Neuronal stem cell (in vitro differentiated cells): Measurements from ENCODE around the gene OLFML1.

Experiments
- DNase-seq: peaks from one replicate; pipeline ENCODE4 v3.0.0-alpha.2; 2013; ENCODE audit warnings: low spot score
- H2AFZ ChIP-seq: one replicate; pipeline ENCODE4 v1.6.1; 2013; ENCODE audit warnings: mild to moderate bottlenecking, low read length, inconsistent platforms
- H2AK5ac ChIP-seq: 2 replicates; pipeline ENCODE4 v1.6.1; 2013; ENCODE audit warnings: low read depth, mild to moderate bottlenecking, inconsistent platforms, low read length, moderate library complexity, mixed read lengths
- H2BK120ac ChIP-seq: 2 replicates; pipeline ENCODE4 v1.6.1; 2013; ENCODE audit warnings: low read depth, mild to moderate bottlenecking, inconsistent platforms, low read length, moderate library complexity, mixed read lengths
- H2BK12ac ChIP-seq: one replicate; pipeline ENCODE4 v1.6.1; 2013; ENCODE audit warnings: low read length, inconsistent platforms
- H2BK15ac ChIP-seq: 2 replicates; pipeline ENCODE4 v1.6.1; 2013; ENCODE audit warnings: mild to moderate bottlenecking, low read length, inconsistent platforms, mixed read lengths
- H2BK5ac ChIP-seq: one replicate; pipeline ENCODE4 v1.6.1; 2013; ENCODE audit warnings: inconsistent platforms, mild to moderate bottlenecking, low read length, moderate library complexity
- H3K14ac ChIP-seq: one replicate; pipeline ENCODE4 v1.6.1; 2013; ENCODE audit warnings: low read length, inconsistent platforms
- H3K18ac ChIP-seq: 2 replicates; pipeline ENCODE4 v1.6.1; 2013; ENCODE audit warnings: low read length, inconsistent platforms
- H3K23ac ChIP-seq: 2 replicates; pipeline ENCODE4 v1.6.1; 2013; ENCODE audit warnings: low read depth, mild to moderate bottlenecking, mixed read lengths, low read length, inconsistent platforms; ENCODE audit not compliant: poor library complexity
- H3K27ac ChIP-seq: replicated peaks from 3 replicates; pipeline ENCODE4 v1.5.1; 2013; ENCODE audit warnings: low read length, inconsistent platforms
- H3K27me3 ChIP-seq, 3 experiments: 2 replicates each; pipeline ENCODE4 v1.6.1; 2013; ENCODE audit warnings: low read length in 3 of 3, mild to moderate bottlenecking in 2 of 3, inconsistent platforms in 1 of 3, low read depth in 1 of 3, mixed read lengths in 1 of 3, moderate library complexity in 1 of 3; ENCODE audit not compliant: control insufficient read depth in 3 of 3, insufficient read depth in 3 of 3
- H3K36me3 ChIP-seq, 2 donors: replicated peaks in 1 of 2; 2 replicates each; pipeline ENCODE4 v1.6.1; 2013; ENCODE audit warnings: low read length in 2 of 2; ENCODE audit not compliant: control insufficient read depth in 2 of 2, insufficient read depth in 2 of 2
- H3K4ac ChIP-seq: 2 replicates; pipeline ENCODE4 v1.6.1; 2013; ENCODE audit warnings: inconsistent platforms, mild to moderate bottlenecking, low read length, moderate library complexity
- H3K4me1 ChIP-seq, 2 donors: 1 replicate in 1 of 2; 2 replicates in 1 of 2; pipeline ENCODE4 v1.6.1; 2013; ENCODE audit warnings: low read length in 2 of 2, low read depth in 1 of 2; ENCODE audit not compliant: control insufficient read depth in 2 of 2, insufficient read depth in 1 of 2
- H3K4me2 ChIP-seq: one replicate; pipeline ENCODE4 v1.6.1; 2013; ENCODE audit warnings: mild to moderate bottlenecking, low read length, inconsistent platforms; ENCODE audit not compliant: insufficient read depth, poor library complexity, severe bottlenecking
- H3K4me3 ChIP-seq, 2 donors: 2 replicates each; pipeline ENCODE4 v1.5.1; 2013; ENCODE audit warnings: low read length in 2 of 2, mild to moderate bottlenecking in 2 of 2, inconsistent platforms in 1 of 2, moderate library complexity in 1 of 2
- H3K79me1 ChIP-seq: one replicate; pipeline ENCODE4 v1.6.1; 2013; ENCODE audit warnings: low read depth, mild to moderate bottlenecking, inconsistent platforms, low read length, moderate library complexity
- H3K9ac ChIP-seq: one replicate; pipeline ENCODE4 v1.6.1; 2013; ENCODE audit warnings: mild to moderate bottlenecking, low read depth, low read length, inconsistent platforms; ENCODE audit not compliant: poor library complexity
- H3K9me3 ChIP-seq, 2 donors: replicated peaks in 1 of 2; 2 replicates each; pipeline versions ENCODE3 to v1.6.1; 2013; ENCODE audit warnings: low read length in 2 of 2, mild to moderate bottlenecking in 2 of 2, inconsistent platforms in 1 of 2, low read depth in 1 of 2, mixed read lengths in 1 of 2, moderate library complexity in 1 of 2; ENCODE audit not compliant: control insufficient read depth in 2 of 2, insufficient read depth in 1 of 2
- H4K8ac ChIP-seq: one replicate; pipeline ENCODE4 v1.6.1; 2013; ENCODE audit warnings: low read depth, mild to moderate bottlenecking, inconsistent platforms, low read length, moderate library complexity
- H4K91ac ChIP-seq: one replicate; pipeline ENCODE4 v1.6.1; 2013; ENCODE audit warnings: low read length, low read depth, mild to moderate bottlenecking, inconsistent platforms; ENCODE audit not compliant: poor library complexity
- WGBS, 2 donors: extraction: QIAGEN DNeasy Blood & Tissue Kit; methylation state at CpG; one replicate each; pipeline ENCODE4 v1.1.7; 2013; ENCODE audit warnings: missing lambda C conversion rate in 2 of 2, mixed read lengths in 1 of 2; ENCODE audit not compliant: insufficient read length in 2 of 2, insufficient replicate concordance in 1 of 2; ENCODE audit errors: extremely low coverage in 2 of 2; 5-methylcytosine and 5-hydroxymethylcytosine counted together

OLFML1 gene

DNA sequence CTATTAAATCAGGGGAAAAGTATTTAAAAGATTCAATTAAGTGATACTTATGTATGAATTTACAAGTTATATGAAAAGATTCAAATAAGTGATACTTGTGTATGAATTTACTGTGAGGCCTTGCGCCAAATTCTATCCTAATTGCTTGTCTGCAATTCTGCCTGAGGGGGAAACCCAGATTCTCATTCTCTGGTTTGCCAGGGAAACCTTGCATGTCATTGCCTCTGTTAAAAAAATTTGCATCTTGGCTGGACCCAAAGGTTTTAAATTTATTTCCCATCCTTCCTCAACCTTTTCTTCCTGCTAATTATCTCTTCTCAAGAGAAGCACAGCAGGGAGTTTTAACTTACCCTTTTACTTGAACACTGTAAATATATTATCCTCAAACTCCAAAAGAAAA lies 13.8 kb downstream of the OLFML1 start:
- Histone ChIP-seq H3K4me1 (no peaks in the 10 kb centered on the region), H2BK120ac (no peak overlapping the region), H4K91ac (no peak overlapping the region), H3K4me2 (no peak overlapping the region), H2AK5ac (no peak overlapping the region), H3K27me3 (peaks cover 0 to 4% (median 0%) of the 10 kb centered on the region in 3 experiments), H3K18ac (no peak overlapping the region), H3K9ac (no peak overlapping the region), H2BK15ac (no peak overlapping the region), H3K4me3 (no peak overlapping the region), H3K79me1 (no peaks in the 10 kb centered on the region), H2BK12ac (no peak overlapping the region), H2AFZ (no peak overlapping the region), H4K8ac (no peak overlapping the region), H2BK5ac (no peak overlapping the region), H3K36me3 (no peaks in the 10 kb centered on the region), H3K9me3 (no peaks in the 10 kb centered on the region), H3K4ac (no peak overlapping the region), H3K23ac (no peak overlapping the region), H3K27ac (no peak overlapping the region), H3K14ac (no peak overlapping the region)
- WGBS, 2 donors = no CpG with 5 or more reads among the region's 1 CpG
- no peak for DNase-seq

DNA sequence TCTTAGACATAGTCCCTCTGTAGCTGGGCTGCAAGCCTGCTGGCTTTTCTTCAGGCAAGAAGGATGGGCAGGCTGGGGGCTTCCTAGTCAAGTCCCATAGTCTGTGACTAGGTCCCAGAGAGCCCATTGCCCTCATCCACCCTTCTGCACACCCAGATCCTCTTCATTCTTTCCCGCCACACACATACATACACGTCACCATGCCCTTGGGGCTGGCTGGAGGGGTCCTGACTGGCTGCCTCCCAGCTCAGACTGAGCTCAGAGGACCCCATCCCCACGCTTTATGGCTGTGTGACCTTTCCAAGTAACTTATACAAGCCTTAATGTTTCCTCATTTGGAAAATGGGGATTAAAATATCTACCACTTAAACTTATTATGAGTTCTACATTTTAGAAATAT lies 14.9 kb downstream of the OLFML1 start:
- H3K27ac ChIP-seq = no peak overlapping the region
- H2BK120ac ChIP-seq = no peak overlapping the region
- H2BK5ac ChIP-seq = no peak overlapping the region
- no peak overlapping the region for H2AK5ac ChIP-seq
- no peaks in the 10 kb centered on the region for H3K36me3 ChIP-seq
- H3K9me3 ChIP-seq = no peaks in the 10 kb centered on the region
- H3K4me1 ChIP-seq = no peaks in the 10 kb centered on the region
- WGBS, 2 donors = no CpG with 5 or more reads among the region's 3 CpGs
- H3K79me1 ChIP-seq = no peaks in the 10 kb centered on the region
- H3K9ac ChIP-seq = no peak overlapping the region
- no peaks in the 10 kb centered on the region for H3K27me3 ChIP-seq
- H3K18ac ChIP-seq = no peak overlapping the region
- no peak overlapping the region for H3K23ac ChIP-seq
- H2BK12ac ChIP-seq = no peak overlapping the region
- H4K8ac ChIP-seq = no peak overlapping the region
- no peak overlapping the region for H3K4ac ChIP-seq
- no peak overlapping the region for H3K4me2 ChIP-seq
- no peak overlapping the region for H3K14ac ChIP-seq
- no peak overlapping the region for H3K4me3 ChIP-seq
- no peak for DNase-seq
- H2BK15ac ChIP-seq = no peak overlapping the region
- H2AFZ ChIP-seq = no peak overlapping the region
- H4K91ac ChIP-seq = no peak overlapping the region

DNA sequence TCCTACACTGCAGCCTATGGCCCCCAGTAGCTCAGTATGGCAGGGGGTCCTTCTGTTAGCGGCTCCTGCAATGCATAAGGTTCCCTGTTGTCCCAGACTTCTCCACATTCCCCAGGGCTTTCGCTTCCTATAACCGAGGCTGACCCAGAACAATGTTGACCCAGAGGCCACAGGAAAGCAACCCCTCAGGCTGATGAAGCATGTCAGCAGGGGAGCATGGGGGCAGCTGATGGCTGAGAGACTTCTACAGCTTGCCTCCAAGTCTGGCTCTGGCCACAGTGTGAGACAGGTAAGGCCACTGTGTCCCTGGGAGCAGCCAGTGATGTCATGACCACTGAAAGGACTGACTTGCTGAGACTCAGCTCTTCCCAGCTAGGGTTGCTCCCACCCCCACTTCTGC lies 15.9 kb downstream of the OLFML1 start:
- Histone ChIP-seq H2BK15ac (peak overlapping the region; percentile 65), H3K23ac (no peak overlapping the region), H2AK5ac (no peak overlapping the region), H3K4me1 (no peaks in the 10 kb centered on the region), H3K36me3 (no peaks in the 10 kb centered on the region), H2BK12ac (no peak overlapping the region), H3K4ac (peak overlapping the region; percentile 31), H3K14ac (peak overlapping the region; percentile 97), H4K8ac (peak overlapping the region; percentile 45), H2BK5ac (no peak overlapping the region), H3K9me3 (no peaks in the 10 kb centered on the region), H4K91ac (no peak overlapping the region), H2BK120ac (no peak overlapping the region), H3K79me1 (no peaks in the 10 kb centered on the region), H3K27ac (no peak overlapping the region), H3K18ac (peak overlapping the region; percentile 60), H3K9ac (no peak overlapping the region), H3K4me3 (no peak overlapping the region), H3K27me3 (no peaks in the 10 kb centered on the region), H3K4me2 (no peak overlapping the region), H2AFZ (no peak overlapping the region)
- whole genome bisulfite sequencing, 2 donors = no CpG with 5 or more reads among the region's 3 CpGs
- DNase-seq = no peak

DNA sequence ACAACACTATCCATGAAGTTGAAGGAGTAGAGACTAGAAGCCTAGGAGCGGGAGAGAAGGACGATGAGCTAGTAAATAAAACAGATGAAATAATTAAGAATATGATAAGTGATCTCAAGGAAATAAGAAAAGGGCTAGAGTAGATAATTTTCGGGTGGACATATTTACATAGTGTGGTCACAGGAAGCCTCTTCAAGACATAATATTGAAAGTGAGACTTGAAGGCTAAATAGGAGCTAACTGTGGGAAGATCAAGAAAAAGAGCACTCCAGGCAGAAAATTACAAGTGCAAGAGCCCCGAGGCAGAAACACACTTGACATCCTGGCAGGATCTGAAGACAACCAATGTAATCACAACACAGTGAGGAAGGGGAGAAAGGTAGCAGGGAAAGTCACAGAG lies 16.6 kb downstream of the OLFML1 start:
- no CpG with 5 or more reads among the region's 4 CpGs for WGBS, 2 donors
- no peaks in the 10 kb centered on the region for H3K79me1 ChIP-seq
- no peak overlapping the region for H3K4ac ChIP-seq
- no peak overlapping the region for H3K9ac ChIP-seq
- no peak overlapping the region for H2BK15ac ChIP-seq
- H3K4me2 ChIP-seq = no peak overlapping the region
- H4K91ac ChIP-seq = no peak overlapping the region
- no peak overlapping the region for H3K18ac ChIP-seq
- H3K9me3 ChIP-seq = no peaks in the 10 kb centered on the region
- DNase-seq = no peak
- H2BK5ac ChIP-seq = no peak overlapping the region
- H2AFZ ChIP-seq = no peak overlapping the region
- H3K4me1 ChIP-seq = no peaks in the 10 kb centered on the region
- no peak overlapping the region for H3K14ac ChIP-seq
- H3K27ac ChIP-seq = no peak overlapping the region
- H3K36me3 ChIP-seq = no peaks in the 10 kb centered on the region
- H3K27me3 ChIP-seq = peaks cover 0 to 1% (median 0%) of the 10 kb centered on the region in 3 experiments
- no peak overlapping the region for H4K8ac ChIP-seq
- H3K23ac ChIP-seq = no peak overlapping the region
- H3K4me3 ChIP-seq = no peak overlapping the region
- no peak overlapping the region for H2BK120ac ChIP-seq
- H2BK12ac ChIP-seq = no peak overlapping the region
- no peak overlapping the region for H2AK5ac ChIP-seq
